Activated CD4-positive, alpha-beta T cell treated with anti-CD3 and anti-CD28 coated beads for 36 hours (primary cell): Measurements from ENCODE around the gene CATSPER3. TPM values are rescaled to one million over a fixed set of nuclear protein-coding genes. Genes with fewer than 3 reads are reported as not detected.

Source experiments
- ATAC-seq: fragments of 200-7000 bp; cut with Tn5 transposase; one replicate; pipeline ENCODE4 v1.10.0; 2021; ENCODE audit warnings: mild to moderate bottlenecking, moderate library complexity
- CTCF ChIA-PET: fragments of 350-600 bp; sonication (Branson Sonifier 250); formaldehyde crosslinking; loops from one replicate; lab custom pipeline; 2021; ENCODE audit warnings: antibody characterized with exemption; lab: Charles Lee
- POLR2A ChIA-PET: fragments of 350-600 bp; sonication (Branson Sonifier 250); formaldehyde crosslinking; loops from one replicate; lab custom pipeline; 2021; ENCODE audit warnings: antibody characterized with exemption, inconsistent platforms; lab: Charles Lee
- DNase-seq: peaks from one replicate; pipeline ENCODE4 v3.0.0-alpha.2; 2020
- H3K27ac Mint-ChIP-seq: one replicate; pipeline ENCODE4 v1.8.0; 2021; ENCODE audit warnings: mixed read lengths
- H3K27me3 Mint-ChIP-seq: one replicate; pipeline ENCODE4 v1.8.0; 2021; ENCODE audit warnings: mixed read lengths
- H3K36me3 Mint-ChIP-seq: one replicate; pipeline ENCODE4 v1.8.0; 2021; ENCODE audit warnings: low read depth, mixed read lengths
- H3K4me1 Mint-ChIP-seq: one replicate; pipeline ENCODE4 v1.8.0; 2021; ENCODE audit warnings: mixed read lengths
- H3K4me3 Mint-ChIP-seq: one replicate; pipeline ENCODE4 v1.8.0; 2021; ENCODE audit warnings: mild to moderate bottlenecking, moderate library complexity, mixed read lengths
- H3K9me3 Mint-ChIP-seq: one replicate; pipeline ENCODE4 v1.8.0; 2021; ENCODE audit warnings: low read depth, mixed read lengths
- intact Hi-C, 2 experiments: fragments of 100-400 bp; cut with DNase I in 1 of 2; cut with micrococcal nuclease in 1 of 2; formaldehyde crosslinking; loops; one replicate each; pipeline versions ENCODE4 v1.14.2 to v1.15.1; 2022 to 2024; cut with DNase I, micrococcal nuclease
- total RNA-seq, 2 experiments: library from RNA; stranded (reverse); gene quantifications; one replicate each; pipeline ENCODE4 v1.2.3, GENCODE V29; 2021

The CATSPER3 gene
- total RNA-seq, 2 experiments from 2014 or later, result 0.40 to 0.69 TPM

DNA sequence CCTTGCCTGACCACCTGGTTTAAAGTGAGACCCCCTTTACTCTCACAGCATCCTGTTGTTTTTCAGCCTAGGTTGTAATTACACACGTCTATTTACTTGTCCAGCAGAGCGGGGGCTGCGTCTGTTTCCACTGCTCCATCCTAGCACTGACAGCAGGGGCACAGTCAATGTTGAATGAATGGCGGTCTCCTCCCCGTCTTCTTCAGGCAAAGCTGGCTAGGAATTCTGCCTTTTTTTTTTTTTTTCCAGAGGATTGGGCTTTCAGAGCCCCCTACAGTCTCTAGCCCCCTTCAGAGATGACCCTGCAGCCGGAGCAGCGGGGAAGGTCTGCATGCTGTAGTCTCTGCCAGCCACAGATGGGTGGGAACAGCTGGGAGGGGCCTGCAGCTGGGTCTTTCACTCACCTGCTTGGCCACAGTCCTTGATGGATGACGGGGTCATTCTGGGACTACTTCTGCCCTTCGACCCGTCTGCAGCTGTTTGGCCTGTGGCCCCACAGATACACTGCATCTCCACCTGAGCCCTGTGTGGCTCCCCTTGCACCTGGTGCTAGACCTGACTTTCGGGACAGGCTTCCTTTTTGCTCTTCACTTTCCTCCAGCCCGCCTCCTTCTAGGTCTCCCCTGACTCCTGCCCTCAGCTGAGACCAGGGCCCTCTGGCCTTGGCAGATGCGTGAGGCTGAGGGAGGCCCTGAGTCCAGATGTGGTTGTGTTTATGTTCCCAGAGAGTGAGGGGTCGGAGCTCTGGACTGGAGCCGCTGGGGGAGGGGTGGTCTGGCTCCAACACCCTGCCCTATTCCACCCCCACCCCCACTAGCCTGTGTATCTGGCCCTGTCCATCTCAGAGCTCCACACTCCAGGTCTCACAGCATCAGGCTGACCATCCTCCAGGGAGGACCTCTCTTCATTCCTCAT lies 58.3 kb downstream of the CATSPER3 start:
- DNase-seq (no peak), ATAC-seq (no peak)
- Mint-ChIP-seq H3K27me3 (peaks cover 38% of the 10 kb centered on the region), H3K36me3 (peaks cover 4% of the 10 kb centered on the region), H3K4me1 (peaks cover 17% of the 10 kb centered on the region), H3K9me3 (peaks cover 4% of the 10 kb centered on the region), H3K27ac (no peak overlapping the region), H3K4me3 (no peak overlapping the region)
- ChIA-PET POLR2A (no interaction called here), CTCF (no interaction called here)
- intact Hi-C loops, result loop anchor here in 1 of 2 experiments (5.0 kb wide), 1 partner anchor 516 kb away; no protein-coding TSS in a partner anchor

DNA sequence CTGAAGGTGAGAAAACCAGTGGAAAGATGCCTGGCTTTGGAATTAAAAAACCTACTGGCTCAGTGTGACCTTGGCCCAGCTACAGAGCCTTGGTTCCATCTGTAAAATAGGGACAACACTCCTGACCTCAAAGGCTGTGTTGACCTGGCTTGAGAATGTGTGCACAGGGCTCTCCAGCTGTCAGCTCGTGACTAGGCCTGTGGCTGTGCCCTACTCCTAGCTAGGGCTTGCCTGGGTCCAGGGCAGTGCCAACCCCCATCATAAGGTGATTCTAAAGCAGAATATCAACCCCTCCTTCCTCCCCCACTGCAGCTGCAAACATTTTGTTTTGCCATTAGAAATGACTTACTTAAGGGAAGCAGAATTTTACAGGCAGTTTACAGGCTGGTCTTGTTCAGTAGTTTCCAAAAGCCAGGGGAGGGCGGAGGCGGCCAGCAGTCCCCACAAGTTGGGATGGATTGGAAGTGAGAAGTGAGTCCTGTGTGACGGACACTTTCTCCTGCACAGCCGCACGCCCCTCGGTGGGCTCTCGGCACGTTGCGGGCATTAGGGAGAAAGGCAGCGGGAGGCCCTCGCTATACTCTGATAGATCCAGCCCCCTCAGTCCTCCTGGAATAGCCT lies 59.0 kb downstream of the CATSPER3 start:
- H3K4me3 Mint-ChIP-seq, result no peak overlapping the region
- CTCF ChIA-PET, result no interaction called here

DNA sequence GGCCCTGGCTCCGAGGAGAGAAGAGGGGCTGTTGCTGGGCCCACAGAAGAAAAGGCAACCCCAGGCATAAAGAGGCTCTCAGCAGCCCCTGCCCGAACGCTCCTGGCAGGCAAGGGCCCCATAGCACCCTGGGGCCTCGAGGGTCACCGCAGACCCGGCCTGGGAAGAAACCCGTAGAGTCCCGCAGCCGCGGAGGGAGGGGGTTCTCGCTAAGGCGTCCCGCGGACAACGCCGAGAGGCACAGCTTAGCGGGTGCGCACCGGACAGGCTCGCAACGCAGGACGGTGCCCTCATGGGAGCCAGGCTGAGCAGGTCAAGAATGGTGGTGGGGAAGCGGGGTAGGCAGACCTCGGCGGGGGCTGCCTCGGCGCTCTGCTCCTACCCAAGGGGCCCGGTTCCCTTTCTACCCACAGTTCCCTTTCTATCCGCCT lies 59.6 kb downstream of the CATSPER3 start:
- peaks cover 25% of the 10 kb centered on the region for H3K4me1 Mint-ChIP-seq
- ATAC-seq, result no peak
- H3K36me3 Mint-ChIP-seq, result peaks cover 4% of the 10 kb centered on the region
- ChIA-PET CTCF (no interaction called here), POLR2A (no interaction called here)
- no peak for DNase-seq
- intact Hi-C loops, result loop anchor here in 1 of 2 experiments (5.0 kb wide), 1 partner anchor 515 kb away; no protein-coding TSS in a partner anchor
- H3K4me3 Mint-ChIP-seq, result no peak overlapping the region
- H3K27ac Mint-ChIP-seq, result no peak overlapping the region
- peaks cover 4% of the 10 kb centered on the region for H3K9me3 Mint-ChIP-seq
- peaks cover 49% of the 10 kb centered on the region for H3K27me3 Mint-ChIP-seq

More for the DNA sequence above, 59.0 kb downstream of the CATSPER3 start:
- Mint-ChIP-seq H3K36me3 (peaks cover 4% of the 10 kb centered on the region), H3K27me3 (peaks cover 44% of the 10 kb centered on the region), H3K27ac (no peak overlapping the region), H3K4me1 (peaks cover 21% of the 10 kb centered on the region), H3K9me3 (peaks cover 4% of the 10 kb centered on the region)
- intact Hi-C loops, result loop anchor here in 1 of 2 experiments (5.0 kb wide), 1 partner anchor 516 kb away; no protein-coding TSS in a partner anchor
- DNase-seq (no peak), ATAC-seq (no peak)
- POLR2A ChIA-PET, result no interaction called here

DNA sequence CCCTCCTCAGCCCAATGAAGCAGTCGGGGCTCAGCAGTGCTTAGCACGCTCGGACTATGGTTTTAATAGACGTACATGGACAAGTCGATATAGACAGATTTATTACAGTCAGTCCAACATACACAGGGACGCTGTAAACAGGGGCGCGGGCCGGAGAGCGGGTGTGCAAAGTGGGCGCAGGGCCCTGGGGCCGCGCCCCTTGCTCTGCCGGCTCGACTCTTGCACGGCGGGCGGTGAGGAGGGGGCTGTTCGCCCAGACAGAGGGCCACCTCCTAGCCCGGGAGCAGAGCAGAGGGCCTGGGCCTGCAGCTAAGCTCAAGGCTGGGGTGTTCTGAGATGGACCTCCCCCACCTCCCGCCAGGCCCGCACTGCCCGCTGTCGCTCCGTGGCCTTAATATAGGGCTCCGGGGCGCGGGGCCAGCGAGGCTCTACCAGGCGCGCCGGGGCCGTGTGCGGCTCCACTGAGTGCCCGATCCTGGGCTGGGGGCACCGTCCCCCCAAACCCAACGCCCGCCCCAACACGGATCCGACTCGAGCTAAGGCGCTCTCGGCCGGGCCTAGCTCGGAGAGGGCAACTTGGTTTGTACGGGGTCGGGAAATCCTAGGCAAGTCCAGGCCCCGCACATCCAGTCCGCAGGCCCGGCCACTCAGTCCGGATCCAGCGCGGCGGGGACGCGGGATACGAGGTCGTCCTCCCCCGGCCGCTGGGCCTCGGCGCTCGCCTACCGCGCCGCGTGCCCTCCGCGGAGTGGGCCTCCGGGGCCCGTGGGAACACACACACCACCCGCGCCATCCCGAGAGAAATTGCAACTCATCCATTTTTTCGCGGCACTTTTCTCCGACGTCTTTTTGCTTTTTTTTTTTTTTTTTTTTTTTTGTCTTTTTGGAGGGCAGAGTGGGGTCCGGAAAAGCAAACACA lies 60.2 kb downstream of the CATSPER3 start:
- peaks cover 28% of the 10 kb centered on the region for H3K4me1 Mint-ChIP-seq
- POLR2A ChIA-PET, result no interaction called here
- H3K36me3 Mint-ChIP-seq, result peaks cover 4% of the 10 kb centered on the region
- peaks cover 4% of the 10 kb centered on the region for H3K9me3 Mint-ChIP-seq
- no peak overlapping the region for H3K27ac Mint-ChIP-seq
- intact Hi-C loops, result loop anchor here in 1 of 2 experiments (5.0 kb wide), 1 partner anchor 514 kb away; no protein-coding TSS in a partner anchor
- no peak overlapping the region for H3K4me3 Mint-ChIP-seq
- H3K27me3 Mint-ChIP-seq, result peaks cover 53% of the 10 kb centered on the region
- no peak for DNase-seq
- CTCF ChIA-PET, result no interaction called here
- ATAC-seq, result no peak

DNA sequence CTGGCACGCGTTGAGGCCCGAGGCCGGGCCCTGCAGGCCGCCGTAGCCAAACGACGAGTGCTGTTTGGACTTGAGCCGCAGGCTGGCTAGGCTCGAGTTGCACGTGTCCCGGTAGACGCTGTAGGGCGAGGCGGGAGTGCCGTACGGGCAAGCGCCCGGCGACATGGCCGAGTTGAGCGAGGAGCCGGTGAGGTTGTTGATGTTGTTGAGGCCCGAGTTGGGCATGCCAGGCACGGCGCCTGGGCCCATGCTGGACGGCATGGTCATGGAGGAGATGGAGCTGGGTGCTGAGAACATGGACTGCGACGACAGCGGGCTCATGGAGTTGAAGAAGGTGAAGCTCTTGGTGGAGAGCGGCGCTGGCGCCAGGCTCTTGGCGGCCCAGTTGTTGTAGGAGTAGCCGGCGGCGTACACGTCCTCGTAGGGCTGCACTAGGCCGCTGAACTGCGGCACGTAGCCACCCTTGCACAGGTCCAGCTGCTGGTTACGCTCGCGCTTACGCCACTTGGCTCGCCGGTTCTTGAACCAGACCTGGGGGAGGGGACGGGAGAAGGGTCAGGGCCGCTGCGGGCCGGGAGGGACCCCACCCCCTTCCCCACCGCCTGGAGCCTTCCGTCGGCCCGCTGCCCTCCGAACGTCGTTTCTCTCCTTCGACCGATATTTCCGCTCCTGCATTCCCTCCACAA lies 61.2 kb downstream of the CATSPER3 start:
- POLR2A ChIA-PET, result no interaction called here
- Mint-ChIP-seq H3K4me1 (peaks cover 32% of the 10 kb centered on the region), H3K9me3 (peaks cover 4% of the 10 kb centered on the region), H3K27ac (no peak overlapping the region), H3K36me3 (peaks cover 4% of the 10 kb centered on the region), H3K4me3 (peak overlapping the region; percentile 4), H3K27me3 (peaks cover 58% of the 10 kb centered on the region)
- ATAC-seq (no peak), DNase-seq (no peak)
- intact Hi-C loops, result loop anchor here in 1 of 2 experiments (5.0 kb wide), 1 partner anchor 513 kb away; no protein-coding TSS in a partner anchor
- CTCF ChIA-PET, result no interaction called here

DNA sequence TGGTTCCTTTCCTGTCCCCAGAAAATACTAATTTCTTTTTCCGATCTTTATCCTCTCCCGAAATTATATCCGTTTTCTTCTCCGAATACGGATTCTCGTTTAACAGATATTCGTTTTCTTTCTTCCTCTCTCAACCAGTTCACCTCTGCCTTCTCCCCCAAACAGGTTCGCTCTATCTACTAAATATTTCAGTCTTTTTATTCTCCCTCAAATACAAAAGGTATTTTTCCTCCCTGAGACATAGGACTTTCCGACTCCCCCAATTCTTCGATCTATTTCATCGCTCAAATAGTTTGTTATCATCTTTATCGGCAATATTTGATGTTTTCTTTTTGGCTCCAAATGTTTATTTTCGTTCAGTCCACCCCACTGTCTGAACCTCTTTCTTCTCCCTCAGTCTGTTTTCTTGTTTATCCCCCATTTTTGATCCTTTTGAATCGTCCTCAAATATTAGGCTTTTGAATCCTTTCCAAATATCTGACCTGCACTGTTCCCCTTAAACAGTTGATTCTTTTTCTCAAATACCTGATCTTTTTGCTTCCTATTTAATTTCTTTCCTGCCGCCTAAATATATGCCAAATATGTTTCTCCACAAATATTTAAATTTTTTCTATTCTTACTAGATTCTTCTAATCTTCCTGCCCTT lies 61.9 kb downstream of the CATSPER3 start:
- DNase-seq, result no peak
- Mint-ChIP-seq H3K4me3 (peak overlapping the region; percentile 4), H3K9me3 (peaks cover 4% of the 10 kb centered on the region), H3K36me3 (peaks cover 4% of the 10 kb centered on the region), H3K27me3 (peaks cover 60% of the 10 kb centered on the region), H3K27ac (no peak overlapping the region), H3K4me1 (peaks cover 34% of the 10 kb centered on the region)
- no peak for ATAC-seq
- intact Hi-C loops, result loop anchor here (5.0 to 10.0 kb wide), 3 partner anchors 115 to 513 kb away; no protein-coding TSS in a partner anchor
- ChIA-PET POLR2A (no interaction called here), CTCF (interaction anchor here (0.7 kb wide), 1 partner anchor 28 kb away, joined by 4 read pairs; no protein-coding TSS in a partner anchor)

DNA sequence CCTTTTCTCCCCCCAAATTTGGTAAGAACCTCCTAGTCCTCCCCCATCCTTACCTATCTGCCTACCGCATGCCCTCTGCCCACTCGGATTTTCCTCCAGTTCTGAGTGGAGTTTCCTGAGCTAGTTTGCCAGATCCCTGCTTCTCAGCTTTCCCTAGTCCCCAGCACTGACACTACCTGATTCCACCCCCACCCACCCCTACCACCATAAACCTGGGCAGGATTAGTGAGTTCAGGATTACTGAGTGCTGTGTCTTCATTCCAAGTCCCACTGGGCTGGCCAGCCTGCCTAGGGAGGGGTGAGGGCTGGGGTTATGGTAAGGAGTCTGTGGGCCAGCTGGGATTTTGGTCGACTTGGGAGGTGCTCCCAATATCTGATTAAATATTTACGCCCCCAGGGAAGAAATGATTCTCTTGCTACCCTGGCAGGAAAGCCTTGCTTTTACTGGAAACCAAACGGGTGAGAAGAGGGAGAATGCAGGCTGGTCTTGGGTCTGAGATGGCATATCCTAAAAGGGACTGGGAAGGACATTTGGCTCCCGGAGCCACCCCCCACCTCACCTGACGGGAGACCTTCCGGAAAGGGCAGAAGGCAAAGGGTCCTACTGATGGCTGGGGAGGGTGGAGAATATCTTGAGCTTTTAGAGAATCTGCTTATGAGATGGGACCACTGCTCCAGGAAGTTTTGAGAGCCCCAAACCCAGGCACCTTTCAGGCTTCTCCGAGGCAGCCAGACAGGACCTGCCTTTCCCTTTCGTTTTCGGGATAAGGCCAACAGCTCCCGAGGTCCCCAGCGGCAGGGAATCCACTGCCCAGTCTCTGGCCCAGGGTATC lies 62.6 kb downstream of the CATSPER3 start:
- ATAC-seq (no peak), DNase-seq (no peak)
- ChIA-PET CTCF (interaction anchor here (0.7 kb wide), 1 partner anchor 27 kb away, joined by 4 read pairs; no protein-coding TSS in a partner anchor), POLR2A (no interaction called here)
- Mint-ChIP-seq H3K27ac (no peak overlapping the region), H3K4me1 (peaks cover 35% of the 10 kb centered on the region), H3K36me3 (peaks cover 4% of the 10 kb centered on the region), H3K27me3 (peaks cover 65% of the 10 kb centered on the region), H3K4me3 (peak overlapping the region; percentile 46), H3K9me3 (peaks cover 4% of the 10 kb centered on the region)
- intact Hi-C loops, result loop anchor here (5.0 to 10.0 kb wide), 2 partner anchors 116 to 162 kb away; no protein-coding TSS in a partner anchor

DNA sequence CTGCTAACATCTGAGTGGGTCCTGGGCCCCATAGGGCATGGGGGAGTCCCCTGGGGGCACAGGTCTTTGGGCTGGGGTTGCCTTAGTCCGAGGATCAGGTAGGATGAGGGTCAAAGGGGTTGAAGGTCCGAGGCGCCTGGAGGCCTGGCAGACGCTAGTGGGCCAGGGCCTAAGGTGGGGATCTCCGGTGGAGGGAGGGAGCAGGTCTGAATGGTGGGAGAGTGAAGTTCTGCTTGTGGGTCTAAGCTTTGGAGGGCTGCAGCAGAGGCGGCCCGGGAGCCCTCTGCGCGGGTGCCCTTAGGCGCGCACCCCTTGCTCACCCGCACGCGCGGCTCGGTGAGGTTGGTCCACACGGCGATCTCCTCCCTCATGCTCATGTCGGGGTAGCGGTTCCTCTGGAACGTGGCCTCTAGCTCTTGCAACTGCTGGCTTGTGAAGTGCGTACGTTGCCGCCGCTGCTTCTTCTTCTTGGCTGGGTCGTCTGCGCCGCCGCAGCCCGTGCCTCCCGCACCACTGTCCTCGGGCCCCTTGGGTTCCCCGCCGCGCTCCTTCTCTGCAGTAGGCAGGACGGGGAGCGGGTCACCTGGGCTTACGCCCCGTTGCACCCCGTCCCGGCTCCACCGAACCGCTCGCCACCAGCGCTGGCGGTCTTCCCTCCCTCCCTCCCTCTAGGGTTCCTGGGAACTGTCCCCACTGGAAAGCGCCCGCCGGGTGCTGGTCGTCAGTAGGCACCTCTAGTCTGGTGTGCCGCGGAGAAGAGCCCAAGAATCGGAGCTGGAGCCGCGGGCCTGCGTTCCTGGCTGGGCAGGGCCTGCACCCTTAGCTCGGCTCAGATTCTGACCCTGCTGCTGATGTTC lies 63.5 kb downstream of the CATSPER3 start:
- ChIA-PET CTCF (no interaction called here), POLR2A (no interaction called here)
- no peak overlapping the region for H3K27ac Mint-ChIP-seq
- H3K4me3 Mint-ChIP-seq, result peak overlapping the region; percentile 46
- peaks cover 69% of the 10 kb centered on the region for H3K27me3 Mint-ChIP-seq
- H3K9me3 Mint-ChIP-seq, result peaks cover 4% of the 10 kb centered on the region
- intact Hi-C loops, result loop anchor here (5.0 to 10.0 kb wide), 2 partner anchors 116 to 161 kb away; no protein-coding TSS in a partner anchor
- ATAC-seq (peak; percentile 17), DNase-seq (peak; percentile 46)
- peaks cover 35% of the 10 kb centered on the region for H3K4me1 Mint-ChIP-seq
- peaks cover 4% of the 10 kb centered on the region for H3K36me3 Mint-ChIP-seq
